ENCODE data around the gene ACVR1C. TPM values are rescaled to one million over a fixed set of nuclear protein-coding genes. Genes with fewer than 3 reads are reported as not detected.

Gene ACVR1C
- total RNA-seq, 1 experiment from 2014 or later = 0.04 TPM

DNA sequence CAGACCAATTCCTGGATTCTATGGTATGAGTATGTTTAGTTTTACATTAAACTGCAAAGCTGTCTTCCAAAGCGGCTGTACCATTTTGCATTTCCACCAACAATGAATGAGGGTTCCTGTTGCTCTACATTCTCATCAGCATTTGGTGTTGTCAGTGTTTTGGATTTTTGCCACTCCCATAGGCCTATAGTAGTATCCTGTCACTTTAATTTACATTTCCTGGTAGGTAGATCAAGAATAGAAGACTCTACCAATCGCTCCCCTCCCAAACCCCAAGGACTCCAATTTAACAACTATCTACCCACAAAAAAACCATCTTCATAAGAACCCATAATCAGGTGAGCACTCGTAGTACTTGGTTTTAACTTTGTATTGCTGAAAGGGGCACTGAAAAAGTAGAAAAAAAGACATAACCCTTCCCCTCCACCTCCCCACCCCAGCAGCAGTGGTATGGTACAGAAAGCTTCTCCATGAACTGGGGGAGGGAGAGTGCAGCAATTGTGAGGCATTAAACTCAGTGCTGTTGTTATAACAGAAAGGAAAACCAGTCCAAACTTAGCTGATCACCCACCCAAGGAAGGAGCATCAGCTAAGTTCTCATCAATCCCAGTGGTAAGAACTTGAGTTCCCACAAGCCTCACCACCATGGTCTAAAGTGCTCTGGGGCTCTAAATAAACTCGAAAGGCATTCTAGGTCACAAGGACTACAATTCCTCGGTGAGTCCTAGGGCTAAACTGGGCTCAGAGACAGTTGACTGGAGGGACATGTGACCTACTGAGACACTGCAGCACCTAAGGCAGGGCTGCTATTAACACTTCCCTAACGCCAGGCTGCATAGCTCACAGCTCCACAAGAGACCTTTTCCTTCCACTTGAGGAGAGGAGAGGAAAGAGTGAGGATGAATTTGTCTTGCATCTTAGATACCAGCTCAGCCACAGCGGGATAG, 149.3 kb downstream of the ACVR1C start:
- no peaks in the 10 kb centered on the region for H4K20me1 ChIP-seq (ENCODE audit: insufficient read depth)
- intact Hi-C loops (cut with micrococcal nuclease; ENCODE audit: unreplicated experiment) = no loop called here
- BruUV-seq (replicated peaks) = no TSS peak
- H3K27me3 ChIP-seq (ENCODE audit: insufficient read depth, low read depth) = no peaks in the 10 kb centered on the region
- ChIA-PET CTCF (no interaction called here), POLR2A (ENCODE audit: unreplicated experiment) (no interaction called here)
- no peaks in the 10 kb centered on the region for H3F3A ChIP-seq (ENCODE audit: insufficient read depth, low read depth)
- H3K9me2 ChIP-seq (ENCODE audit: insufficient read depth) = no peaks in the 10 kb centered on the region
- no peaks in the 10 kb centered on the region for H3K4me1 ChIP-seq (replicated peaks; ENCODE audit: insufficient read depth)
- H3K36me3 ChIP-seq (ENCODE audit: low read depth) = no peaks in the 10 kb centered on the region
- no peak overlapping the region for H3K4me3 ChIP-seq
- TF ChIP-seq, protein P1, sequence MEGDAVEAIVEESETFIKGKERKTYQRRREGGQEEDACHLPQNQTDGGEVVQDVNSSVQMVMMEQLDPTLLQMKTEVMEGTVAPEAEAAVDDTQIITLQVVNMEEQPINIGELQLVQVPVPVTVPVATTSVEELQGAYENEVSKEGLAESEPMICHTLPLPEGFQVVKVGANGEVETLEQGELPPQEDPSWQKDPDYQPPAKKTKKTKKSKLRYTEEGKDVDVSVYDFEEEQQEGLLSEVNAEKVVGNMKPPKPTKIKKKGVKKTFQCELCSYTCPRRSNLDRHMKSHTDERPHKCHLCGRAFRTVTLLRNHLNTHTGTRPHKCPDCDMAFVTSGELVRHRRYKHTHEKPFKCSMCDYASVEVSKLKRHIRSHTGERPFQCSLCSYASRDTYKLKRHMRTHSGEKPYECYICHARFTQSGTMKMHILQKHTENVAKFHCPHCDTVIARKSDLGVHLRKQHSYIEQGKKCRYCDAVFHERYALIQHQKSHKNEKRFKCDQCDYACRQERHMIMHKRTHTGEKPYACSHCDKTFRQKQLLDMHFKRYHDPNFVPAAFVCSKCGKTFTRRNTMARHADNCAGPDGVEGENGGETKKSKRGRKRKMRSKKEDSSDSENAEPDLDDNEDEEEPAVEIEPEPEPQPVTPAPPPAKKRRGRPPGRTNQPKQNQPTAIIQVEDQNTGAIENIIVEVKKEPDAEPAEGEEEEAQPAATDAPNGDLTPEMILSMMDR (conservative IDR thresholded peaks at IDR 0.05) = no peak
- no peak for TF ChIP-seq EZH2 (IDR thresholded peaks at IDR 0.05; ENCODE audit: low read depth)
- no peak overlapping the region for H2AFZ ChIP-seq
- no peaks in the 10 kb centered on the region for H3K79me2 ChIP-seq (ENCODE audit: low read depth)
- no peak overlapping the region for H3K4me2 ChIP-seq
- H3K9me3 ChIP-seq (ENCODE audit: insufficient read depth, low read depth) = no peaks in the 10 kb centered on the region
- H3K27ac ChIP-seq = no peak overlapping the region
- no peak for DNase-seq

DNA sequence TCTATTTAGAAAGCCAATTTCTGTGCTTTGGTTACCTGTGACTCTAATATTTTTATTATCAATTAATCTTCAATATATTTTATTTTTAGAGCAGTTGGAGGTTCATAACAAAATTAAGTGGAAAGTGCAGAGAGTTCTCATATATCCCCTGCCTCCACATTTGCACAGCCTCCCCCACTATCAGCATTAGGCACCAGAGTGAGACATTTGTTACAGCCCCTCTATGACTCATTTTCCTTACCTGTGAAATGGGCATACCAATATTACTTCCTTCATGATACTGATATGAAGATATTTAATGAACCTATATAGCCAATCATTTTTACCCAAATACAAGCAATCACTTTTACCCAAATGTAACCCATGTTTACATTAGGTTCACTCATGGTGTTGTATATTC, 150.7 kb downstream of the ACVR1C start:
- H3K4me2 ChIP-seq = no peak overlapping the region
- ChIA-PET POLR2A (ENCODE audit: unreplicated experiment) (no interaction called here), CTCF (no interaction called here)
- no peak overlapping the region for H2AFZ ChIP-seq
- H3K27me3 ChIP-seq (ENCODE audit: insufficient read depth, low read depth) = no peaks in the 10 kb centered on the region
- H3F3A ChIP-seq (ENCODE audit: insufficient read depth, low read depth) = no peaks in the 10 kb centered on the region
- no peaks in the 10 kb centered on the region for H4K20me1 ChIP-seq (ENCODE audit: insufficient read depth)
- H3K4me3 ChIP-seq = no peak overlapping the region
- H3K9me3 ChIP-seq (ENCODE audit: insufficient read depth, low read depth) = no peaks in the 10 kb centered on the region
- no peaks in the 10 kb centered on the region for H3K36me3 ChIP-seq (ENCODE audit: low read depth)
- TF ChIP-seq, protein P1 (conservative IDR thresholded peaks at IDR 0.05) = no peak
- TF ChIP-seq EZH2 (IDR thresholded peaks at IDR 0.05; ENCODE audit: low read depth) = no peak
- BruUV-seq (replicated peaks) = no TSS peak
- no peaks in the 10 kb centered on the region for H3K9me2 ChIP-seq (ENCODE audit: insufficient read depth)
- no peaks in the 10 kb centered on the region for H3K4me1 ChIP-seq (replicated peaks; ENCODE audit: insufficient read depth)
- H3K27ac ChIP-seq = no peak overlapping the region
- intact Hi-C loops (cut with micrococcal nuclease; ENCODE audit: unreplicated experiment) = no loop called here
- H3K79me2 ChIP-seq (ENCODE audit: low read depth) = no peaks in the 10 kb centered on the region
- DNase-seq = no peak

DNA sequence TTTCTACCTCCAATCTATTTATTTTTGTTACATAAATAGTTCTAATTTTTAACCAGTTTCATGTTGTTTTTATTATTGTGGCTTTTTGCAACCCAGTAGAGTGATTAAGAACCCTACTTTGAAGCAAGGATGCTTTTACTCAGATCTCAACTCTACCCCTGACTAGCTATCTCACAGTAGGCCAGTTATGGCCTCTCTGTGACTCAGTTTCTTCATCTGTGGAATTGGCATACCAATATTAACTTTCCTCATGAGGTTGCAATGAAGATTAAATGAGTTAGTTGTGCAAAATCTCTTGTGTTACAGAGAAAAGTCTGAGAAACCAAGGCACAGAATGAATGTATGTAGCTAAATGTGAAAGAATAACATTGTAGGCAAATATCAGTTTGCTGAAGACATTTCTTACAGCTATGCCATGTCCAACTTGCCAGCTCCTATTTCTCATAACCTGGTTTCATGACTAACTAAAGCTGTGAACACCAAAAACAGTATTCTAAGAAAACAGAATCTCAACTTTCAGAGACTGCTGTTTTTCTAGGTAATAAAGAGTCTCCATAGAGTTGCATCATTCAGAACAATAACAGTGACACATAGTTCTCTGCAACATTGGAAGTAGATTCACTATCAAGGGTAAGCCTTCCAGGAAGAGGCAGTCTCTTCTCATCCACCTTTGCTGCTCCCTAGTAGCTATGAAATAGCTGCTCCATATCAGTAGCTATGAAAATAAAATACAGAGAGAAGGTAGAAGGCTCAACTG, 151.5 kb downstream of the ACVR1C start:
- no peaks in the 10 kb centered on the region for H3K9me2 ChIP-seq (ENCODE audit: insufficient read depth)
- H3K79me2 ChIP-seq (ENCODE audit: low read depth) = no peaks in the 10 kb centered on the region
- BruUV-seq (replicated peaks) = no TSS peak
- no peak overlapping the region for H3K27ac ChIP-seq
- no peaks in the 10 kb centered on the region for H3K27me3 ChIP-seq (ENCODE audit: insufficient read depth, low read depth)
- H3K4me1 ChIP-seq (replicated peaks; ENCODE audit: insufficient read depth) = no peaks in the 10 kb centered on the region
- no peaks in the 10 kb centered on the region for H4K20me1 ChIP-seq (ENCODE audit: insufficient read depth)
- no peaks in the 10 kb centered on the region for H3K9me3 ChIP-seq (ENCODE audit: insufficient read depth, low read depth)
- no peaks in the 10 kb centered on the region for H3F3A ChIP-seq (ENCODE audit: insufficient read depth, low read depth)
- intact Hi-C loops (cut with micrococcal nuclease; ENCODE audit: unreplicated experiment) = no loop called here
- DNase-seq = no peak
- H3K4me2 ChIP-seq = no peak overlapping the region
- ChIA-PET CTCF (no interaction called here), POLR2A (ENCODE audit: unreplicated experiment) (no interaction called here)
- H3K36me3 ChIP-seq (ENCODE audit: low read depth) = no peaks in the 10 kb centered on the region
- no peak overlapping the region for H3K4me3 ChIP-seq
- no peak overlapping the region for H2AFZ ChIP-seq
- TF ChIP-seq, protein P1 (conservative IDR thresholded peaks at IDR 0.05) = no peak
- no peak for TF ChIP-seq EZH2 (IDR thresholded peaks at IDR 0.05; ENCODE audit: low read depth)

Other genes starting within 250 kb of the ACVR1C start
- not detected in 2 replicates for gene CYTIP, start 184.8 kb downstream of the ACVR1C start, total RNA-seq (2021)
- 8.6 and 8.9 TPM in 2 replicates for gene ACVR1, start 247.5 kb upstream of the ACVR1C start, total RNA-seq (2021)

Measured in PC-9 (cell line).